Left kidney (tissue), 8 donors: ENCODE results near the gene OTOP3. TPM values are rescaled to one million over a fixed set of nuclear protein-coding genes. Genes with fewer than 3 reads are reported as not detected.
A peak's percentile ranks its signal among the peaks of the same experiment; 100 is the strongest.
"Not testable (repeated sequence)": the region's sequence is repeated elsewhere in the genome, so short reads cannot be mapped to it uniquely, and the experiment has no call there.

Source experiments
- DNase-seq: peaks from one replicate; pipeline ENCODE4 v3.0.0-alpha.2; 2013
- long read RNA-seq, 8 donors: transcript quantifications; one replicate each; lab custom pipeline, GENCODE V29; 2026
- polyA plus RNA-seq: library from polyadenylated mRNA; unstranded; fragments of 120-200 nt; gene quantifications from one replicate; pipeline ENCODE4 v1.2.1, GENCODE V29; 2013; ENCODE audit not compliant: insufficient read length

The OTOP3 gene
- not detected for polyA plus RNA-seq
- long read RNA-seq, donor 1: 0 reads
- long read RNA-seq, donor 2: 0 reads
- long read RNA-seq, donor 3: 0 reads
- long read RNA-seq, donor 4: 0 reads
- long read RNA-seq, donor 5: 0 reads
- long read RNA-seq, donor 6: 0 reads
- long read RNA-seq, donor 7: 0 reads
- long read RNA-seq, donor 8: 0 reads

DNA sequence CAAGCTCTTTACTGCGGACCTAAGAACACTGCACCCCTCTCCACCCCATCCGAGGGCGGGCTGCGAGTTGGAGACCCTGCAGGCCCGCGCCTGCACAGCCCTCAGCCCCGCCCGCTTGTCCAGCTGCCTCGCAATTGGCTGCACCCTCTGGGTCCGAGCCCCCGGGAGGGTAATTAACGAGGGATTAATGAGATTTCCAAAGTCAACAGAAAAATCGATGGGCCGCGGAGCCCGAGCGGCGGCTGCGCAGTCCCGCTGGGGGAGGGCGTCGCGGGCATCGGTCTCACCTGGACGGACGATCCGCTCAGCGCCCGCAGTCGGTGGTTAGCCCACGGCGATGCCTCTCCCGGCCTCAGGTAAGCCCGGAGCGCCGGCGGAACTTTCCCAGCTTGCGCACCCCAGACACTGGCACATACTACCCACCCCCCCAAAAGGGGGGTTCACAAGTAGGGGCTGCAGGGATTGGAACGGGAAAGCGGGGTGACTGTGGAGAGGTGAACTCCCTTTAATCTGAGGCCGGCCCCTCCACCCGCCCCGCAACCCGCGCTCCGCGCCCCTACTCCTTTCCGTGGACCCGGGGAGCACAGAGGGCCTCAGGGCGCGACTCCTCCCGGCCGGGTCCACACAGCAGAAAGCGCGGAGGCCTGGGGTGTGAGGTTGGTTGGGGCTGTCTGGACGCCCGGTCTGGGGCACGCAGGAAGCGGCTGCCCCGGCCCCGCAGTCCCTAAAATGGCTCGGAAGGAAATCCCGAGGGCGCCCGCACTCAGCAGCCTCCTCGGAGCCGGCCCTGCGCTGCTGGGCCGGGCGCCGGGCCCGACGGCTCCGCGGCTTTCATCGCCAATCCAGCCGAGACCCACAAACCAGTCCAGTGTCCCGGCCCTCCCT, at the start of gene OTOP3:
Gene OTOP3 (plus strand): TSS at position 314 of the 885 bp plus-strand sequence. CDS start 24 bp downstream, at position 338.
- DNase-seq: no peak

DNA sequence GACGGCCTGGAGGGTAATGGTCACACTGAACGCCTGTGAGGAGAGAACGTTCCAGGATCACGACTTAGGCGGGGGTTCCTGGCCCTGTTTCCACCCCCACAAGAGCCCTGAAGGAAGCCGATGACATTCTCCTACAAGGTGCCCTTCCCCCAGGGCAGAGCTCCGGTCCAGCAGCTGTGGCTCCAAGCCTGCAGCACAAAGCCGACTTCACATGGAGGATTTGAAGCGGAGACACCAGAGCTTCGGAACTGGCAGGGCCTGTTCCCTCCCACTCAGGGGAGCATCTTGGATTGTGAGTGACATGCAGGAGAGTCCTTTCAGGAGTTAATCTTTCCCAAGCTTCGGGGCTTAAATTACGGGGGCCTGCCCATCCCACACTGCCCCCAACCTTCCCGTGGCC, 47.2 kb upstream of the OTOP3 start:
- peak; percentile 31 for DNase-seq

- no peak for DNase-seq
These were observed 45.1 kb upstream of the OTOP3 start for GRCh38 chr17:74890554-74890953.

DNA sequence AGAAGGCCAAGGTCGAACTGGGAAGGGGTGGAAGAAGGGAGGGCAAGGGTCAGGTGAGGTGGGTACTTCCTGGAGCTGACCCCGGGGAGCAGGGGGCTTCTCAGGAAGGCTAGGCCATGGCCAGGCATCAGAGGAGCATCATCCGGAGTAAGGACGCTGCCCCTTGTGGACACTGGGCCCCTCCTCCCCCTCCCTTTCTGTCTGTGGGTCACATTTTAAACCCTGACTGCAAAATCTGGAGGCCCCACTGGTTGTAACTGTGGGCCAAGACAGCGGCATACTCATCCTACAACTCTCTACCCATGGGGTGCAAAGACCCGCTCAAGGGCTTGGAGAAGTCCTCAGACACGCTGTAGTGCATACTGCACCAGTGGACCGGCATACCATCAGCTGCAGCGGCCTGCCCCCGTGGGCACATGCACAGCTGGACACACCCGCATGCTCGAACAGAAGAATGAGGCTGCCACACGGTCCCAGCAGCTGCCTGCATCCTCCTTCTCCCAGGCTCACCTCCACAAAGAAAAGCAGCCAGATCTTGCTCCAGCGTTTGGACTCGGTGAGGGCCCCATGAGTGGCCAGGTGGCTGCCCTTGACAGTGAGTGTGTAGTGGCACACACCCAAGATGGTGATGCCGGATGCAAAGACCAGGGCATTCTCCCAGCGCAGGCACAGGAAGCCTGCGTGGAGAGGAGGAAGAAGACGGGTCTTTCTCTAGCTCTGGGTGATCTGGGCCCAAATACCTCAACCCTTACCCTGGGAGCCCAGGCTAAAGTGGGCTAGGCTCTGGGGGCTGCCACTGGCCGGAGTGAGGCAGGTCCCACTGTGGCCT, 43.5 kb upstream of the OTOP3 start:
- DNase-seq: no peak

DNA sequence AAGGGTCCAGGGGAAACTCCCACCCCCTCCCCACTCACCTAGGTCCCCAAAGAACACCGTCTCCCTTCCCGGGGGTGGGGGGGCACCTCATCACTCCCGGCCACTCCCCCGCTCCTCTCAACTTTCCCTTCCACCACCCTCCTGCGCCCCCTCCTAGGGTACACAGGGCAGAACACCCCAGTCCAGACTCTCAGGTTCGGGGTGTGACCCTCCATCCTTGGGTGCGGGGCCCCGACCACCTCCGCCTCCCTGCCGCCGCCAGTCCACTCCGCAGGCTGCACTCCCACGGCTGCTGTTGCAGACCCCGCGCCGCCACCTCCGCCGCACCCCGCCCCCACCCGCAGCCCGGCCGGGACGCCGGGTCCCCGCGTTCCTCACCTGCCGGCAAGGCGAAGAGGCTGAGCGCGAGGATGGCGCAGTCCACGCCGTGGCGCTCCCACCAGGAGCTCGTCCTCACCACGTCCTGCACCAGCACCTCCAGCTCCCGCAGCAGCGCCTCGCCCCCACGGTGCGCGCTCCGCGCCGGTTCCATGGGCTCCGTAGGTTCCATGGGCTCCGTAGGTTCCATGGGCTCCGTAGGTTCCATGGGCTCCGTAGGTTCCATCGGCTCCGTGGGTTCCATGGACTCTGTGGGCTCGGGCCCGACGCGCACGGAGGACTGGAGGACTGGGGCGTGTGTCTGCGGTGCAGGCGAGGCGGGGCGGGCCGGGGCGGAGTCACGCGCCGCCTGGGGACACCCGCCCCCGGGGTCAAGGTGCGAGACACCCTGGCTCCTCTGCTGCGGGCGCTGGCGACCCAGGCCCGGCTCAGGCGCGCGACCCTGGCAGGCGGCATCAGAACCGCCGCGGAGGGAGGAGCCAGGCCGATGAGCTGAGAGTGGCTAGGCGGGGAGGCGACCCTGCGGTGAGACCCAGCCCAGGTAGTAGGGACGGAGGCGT, 42.5 kb upstream of the OTOP3 start, which contains the start of gene FADS6:
Gene FADS6 (minus strand): TSS at position 660 of the 938 bp plus-strand sequence. CDS start 38 bp downstream, at position 622.
- DNase-seq: no peak

- no peak for DNase-seq
These were observed 41.6 kb upstream of the OTOP3 start for GRCh38 chr17:74893936-74894671.

- DNase-seq: no peak
These were observed 37.2 kb upstream of the OTOP3 start for GRCh38 chr17:74898376-74898946.

GRCh38 chr17:74900208-74900607, 35.5 kb upstream of the OTOP3 start:
- DNase-seq: no peak

- no peak for DNase-seq
These were observed 34.2 kb upstream of the OTOP3 start for GRCh38 chr17:74901353-74902135.

- DNase-seq: no peak
These were observed 32.7 kb upstream of the OTOP3 start for GRCh38 chr17:74903034-74903433.

DNA sequence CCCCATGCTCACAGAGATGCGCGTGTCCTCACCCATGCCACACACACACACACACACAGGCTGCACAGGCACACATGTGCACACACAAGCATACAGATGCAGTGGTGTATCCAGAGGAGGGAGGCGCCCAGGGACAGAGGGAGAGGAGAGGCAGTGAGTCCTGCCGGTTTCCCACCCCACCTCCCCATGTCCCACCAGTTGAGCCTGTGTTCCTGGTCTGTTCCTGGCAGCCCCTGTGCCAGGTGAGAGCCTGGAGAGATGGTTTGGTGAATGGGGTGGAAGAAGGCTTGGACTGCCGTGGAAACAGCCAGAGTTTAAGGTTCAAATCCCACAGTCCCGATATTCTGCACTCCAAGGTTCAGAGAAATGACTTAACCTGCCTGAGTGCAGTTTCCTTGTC, 32.0 kb upstream of the OTOP3 start:
- DNase-seq: no peak

DNA sequence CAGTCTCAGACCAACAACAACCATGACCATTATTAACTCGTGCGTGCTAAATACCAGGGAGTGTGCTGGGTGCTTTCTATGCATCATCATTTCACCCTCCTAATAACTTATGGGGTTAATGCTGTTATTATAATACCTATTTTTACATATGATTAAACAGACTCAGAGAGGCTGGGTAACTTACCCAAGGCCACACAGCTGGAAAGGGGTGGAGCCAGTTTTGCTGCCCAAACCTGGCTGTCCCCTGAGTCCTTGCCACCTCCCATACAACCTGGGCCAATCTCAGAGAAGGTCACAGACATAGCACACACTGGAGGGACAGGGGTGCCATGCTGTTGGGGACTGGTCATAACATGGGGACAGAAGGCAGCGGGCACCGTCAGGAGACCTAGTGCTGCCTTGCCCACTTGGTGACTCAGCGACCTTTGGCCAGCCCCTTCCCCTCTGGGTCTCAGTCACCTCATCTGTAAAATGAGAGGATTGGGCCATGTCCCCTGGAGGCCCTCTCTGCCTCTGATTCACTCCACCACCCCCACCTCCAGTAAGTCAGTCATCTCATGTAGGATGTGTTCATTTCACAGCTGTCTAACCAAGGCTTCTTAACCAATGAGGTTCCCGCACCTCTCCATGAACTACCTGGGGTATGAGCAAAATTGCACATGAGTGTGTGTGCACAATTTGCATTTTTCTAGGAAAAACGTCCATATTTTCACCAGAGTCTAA, 30.9 kb upstream of the OTOP3 start:
- DNase-seq: no peak

DNA sequence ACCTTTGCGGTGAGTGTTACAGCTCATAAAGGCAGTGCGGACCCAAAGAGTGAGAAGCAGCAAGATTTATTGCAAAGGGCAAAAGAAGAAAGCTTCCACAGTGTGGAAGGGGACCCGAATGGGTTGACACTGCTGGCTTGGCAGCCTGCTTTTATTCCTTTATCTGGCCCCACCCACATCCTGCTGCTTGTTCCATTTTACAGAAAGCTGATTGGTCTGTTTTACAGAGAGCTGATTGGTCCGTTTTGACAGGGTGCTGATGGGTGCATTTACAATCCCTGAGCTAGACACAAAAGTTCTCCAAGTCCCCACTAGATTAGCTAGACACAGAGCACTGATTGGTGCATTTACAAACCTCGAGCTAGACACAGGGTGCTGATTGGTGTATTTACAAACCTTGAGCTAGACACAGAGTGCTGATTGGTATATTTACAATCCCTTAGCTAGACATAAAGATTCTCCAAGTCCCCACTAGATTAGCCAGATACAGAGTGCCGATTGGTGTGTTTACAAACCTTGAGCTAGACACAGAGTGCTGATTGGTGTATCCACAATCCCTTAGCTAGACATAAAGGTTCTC, 29.4 kb upstream of the OTOP3 start:
- DNase-seq: not testable (repeated sequence)

- DNase-seq: no peak
These were observed 28.7 kb upstream of the OTOP3 start for GRCh38 chr17:74907012-74907411.

DNA sequence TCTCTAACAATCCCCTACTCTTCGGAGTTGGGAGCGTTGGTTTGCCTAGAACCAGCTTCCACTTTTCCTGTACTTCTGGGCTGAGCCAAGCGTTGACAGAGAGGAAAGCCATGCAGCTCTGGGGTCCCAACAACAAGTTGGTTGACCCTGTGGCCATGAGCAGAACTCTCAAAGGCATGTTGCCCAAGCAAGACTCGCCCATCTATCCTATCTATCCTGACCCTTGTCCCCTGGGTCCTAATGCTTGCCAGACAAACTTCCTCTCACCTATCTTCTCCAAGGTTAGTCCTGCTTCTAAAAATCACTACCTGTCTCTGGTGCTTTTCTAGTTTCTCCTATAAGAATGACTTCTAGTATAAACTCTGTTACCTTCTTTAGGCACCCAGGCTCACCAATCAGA, 26.6 kb upstream of the OTOP3 start:
- not testable (repeated sequence) for DNase-seq

DNA sequence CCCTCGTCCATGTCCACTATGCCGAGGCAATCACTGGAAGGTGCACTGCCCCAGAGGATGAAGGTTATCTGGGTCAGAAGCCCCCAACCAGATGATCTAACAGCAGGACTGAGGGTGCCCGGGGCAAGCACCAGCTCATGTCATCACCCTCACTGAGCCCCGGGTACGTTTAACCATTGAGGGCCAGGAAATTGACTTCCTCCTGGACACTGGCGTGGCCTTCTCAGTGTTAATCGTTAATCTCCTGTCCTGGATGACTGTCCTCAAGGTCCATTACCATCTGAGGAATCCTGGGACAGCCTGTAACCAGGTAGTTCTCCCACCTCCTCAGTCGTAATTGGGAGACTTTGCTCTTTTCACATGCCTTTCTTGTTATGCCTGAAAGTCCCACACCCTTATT, 24.3 kb upstream of the OTOP3 start:
- not testable (repeated sequence) for DNase-seq

GRCh38 chr17:74916136-74916850, 19.4 kb upstream of the OTOP3 start:
- DNase-seq: no peak

GRCh38 chr17:74916851-74917199, 18.9 kb upstream of the OTOP3 start:
- DNase-seq: no peak
